Skeletal muscle tissue (tissue), 4 donors: ENCODE data around the gene PFDN4. TPM values are rescaled to one million over a fixed set of nuclear protein-coding genes. Genes with fewer than 3 reads are reported as not detected.

Experiments
- H3K27ac ChIP-seq: one replicate; pipeline ENCODE4 v1.7.0; 2013; ENCODE audit warnings: mild to moderate bottlenecking, low read depth, low read length, inconsistent platforms
- H3K27me3 ChIP-seq, 3 donors: one replicate each; pipeline ENCODE4 v1.7.0; 2013; ENCODE audit warnings: low read length in 3 of 3; ENCODE audit not compliant: control insufficient read depth in 3 of 3, insufficient read depth in 3 of 3
- H3K36me3 ChIP-seq, 3 donors: one replicate each; pipeline ENCODE4 v1.7.0; 2013; ENCODE audit warnings: low read length in 3 of 3; ENCODE audit not compliant: control insufficient read depth in 3 of 3, insufficient read depth in 3 of 3
- H3K4me1 ChIP-seq, 3 donors: one replicate each; pipeline ENCODE4 v1.7.0; 2013; ENCODE audit warnings: low read length in 3 of 3, mild to moderate bottlenecking in 3 of 3; ENCODE audit not compliant: control insufficient read depth in 3 of 3, insufficient read depth in 3 of 3
- H3K4me3 ChIP-seq, 3 donors: one replicate each; pipeline ENCODE4 v1.7.0; 2013; ENCODE audit warnings: low read length in 3 of 3
- H3K9ac ChIP-seq, 3 donors: one replicate each; pipeline ENCODE4 v1.7.0; 2013; ENCODE audit warnings: low read length in 3 of 3, mild to moderate bottlenecking in 3 of 3, moderate library complexity in 2 of 3, low read depth in 1 of 3
- H3K9me3 ChIP-seq, 3 donors: one replicate each; pipeline ENCODE4 v1.7.0; 2013; ENCODE audit warnings: low read length in 3 of 3; ENCODE audit not compliant: control insufficient read depth in 3 of 3
- total RNA-seq: library from RNA; depleted of rRNA; stranded (reverse); fragments of >200 nt; gene quantifications from one replicate; pipeline ENCODE4 v1.2.3, GENCODE V29; 2014
- donor health status: Osteomylitis.

Gene PFDN4
- total RNA-seq, 1 donor from 2014 or later, result 26.6 TPM

- Histone ChIP-seq H3K27me3 (peaks cover 16 to 30% (median 28%) of the 10 kb centered on the region in 3 donors), H3K9me3 (no peaks in the 10 kb centered on the region), H3K27ac (no peak overlapping the region), H3K9ac (no peak overlapping the region), H3K4me3 (no peak overlapping the region), H3K36me3 (no peaks in the 10 kb centered on the region), H3K4me1 (no peaks in the 10 kb centered on the region)
Measured at GRCh38 chr20:54165803-54166202, 42.1 kb upstream of the PFDN4 start.

- H3K36me3 ChIP-seq, result no peaks in the 10 kb centered on the region
- no peaks in the 10 kb centered on the region for H3K9me3 ChIP-seq
- no peak overlapping the region for H3K27ac ChIP-seq
- no peak overlapping the region for H3K4me3 ChIP-seq
- peaks cover 27 to 42% (median 39%) of the 10 kb centered on the region in 3 donors for H3K27me3 ChIP-seq
- no peaks in the 10 kb centered on the region for H3K4me1 ChIP-seq
- H3K9ac ChIP-seq, result no peak overlapping the region
Measured at GRCh38 chr20:54166987-54167662, 40.8 kb upstream of the PFDN4 start.

GRCh38 chr20:54167909-54168872 is 39.7 kb upstream of the PFDN4 start:
- peaks cover 38 to 53% (median 47%) of the 10 kb centered on the region in 3 donors for H3K27me3 ChIP-seq
- H3K36me3 ChIP-seq, result no peaks in the 10 kb centered on the region

GRCh38 chr20:54168961-54169862 is 38.7 kb upstream of the PFDN4 start:
- peaks cover 4 to 13% (median 10%) of the 10 kb centered on the region in 3 donors for H3K4me1 ChIP-seq
- H3K27ac ChIP-seq, result no peak overlapping the region
- H3K36me3 ChIP-seq, result no peaks in the 10 kb centered on the region
- peaks cover 48 to 63% (median 55%) of the 10 kb centered on the region in 3 donors for H3K27me3 ChIP-seq
- H3K9ac ChIP-seq, result no peak overlapping the region
- H3K9me3 ChIP-seq, result no peaks in the 10 kb centered on the region
- H3K4me3 ChIP-seq, result no peak overlapping the region

More at GRCh38 chr20:54167909-54168872, 39.7 kb upstream of the PFDN4 start:
- H3K4me3 ChIP-seq, result no peak overlapping the region
- H3K4me1 ChIP-seq, result peaks cover under 1 to 6% (median 4%) of the 10 kb centered on the region in 3 donors
- H3K27ac ChIP-seq, result no peak overlapping the region
- H3K9ac ChIP-seq, result no peak overlapping the region
- H3K9me3 ChIP-seq, result no peaks in the 10 kb centered on the region

GRCh38 chr20:54170026-54170471 is 37.8 kb upstream of the PFDN4 start:
- H3K27me3 ChIP-seq, result peaks cover 57 to 70% (median 61%) of the 10 kb centered on the region in 3 donors

GRCh38 chr20:54170963-54171362 is 36.9 kb upstream of the PFDN4 start:
- Histone ChIP-seq H3K9me3 (no peaks in the 10 kb centered on the region), H3K27me3 (peaks cover 59 to 75% (median 60%) of the 10 kb centered on the region in 3 donors), H3K9ac (no peak overlapping the region), H3K36me3 (no peaks in the 10 kb centered on the region), H3K27ac (no peak overlapping the region), H3K4me3 (no peak overlapping the region), H3K4me1 (peaks cover 4 to 17% (median 10%) of the 10 kb centered on the region in 3 donors)

More at GRCh38 chr20:54170026-54170471, 37.8 kb upstream of the PFDN4 start:
- H3K36me3 ChIP-seq, result no peaks in the 10 kb centered on the region
- no peaks in the 10 kb centered on the region for H3K9me3 ChIP-seq
- H3K27ac ChIP-seq, result no peak overlapping the region
- H3K4me3 ChIP-seq, result no peak overlapping the region
- peaks cover 4 to 17% (median 10%) of the 10 kb centered on the region in 3 donors for H3K4me1 ChIP-seq
- H3K9ac ChIP-seq, result no peak overlapping the region

- Histone ChIP-seq H3K4me1 (peaks cover 4 to 17% (median 10%) of the 10 kb centered on the region in 3 donors), H3K9me3 (no peaks in the 10 kb centered on the region), H3K9ac (no peak overlapping the region), H3K4me3 (no peak overlapping the region), H3K36me3 (no peaks in the 10 kb centered on the region), H3K27me3 (peaks cover 60 to 69% (median 60%) of the 10 kb centered on the region in 3 donors), H3K27ac (no peak overlapping the region)
Measured at GRCh38 chr20:54172532-54172855, 35.4 kb upstream of the PFDN4 start.

GRCh38 chr20:54172856-54173652 is 34.8 kb upstream of the PFDN4 start:
- H3K9me3 ChIP-seq, result no peaks in the 10 kb centered on the region
- H3K27me3 ChIP-seq, result peaks cover 60 to 64% (median 62%) of the 10 kb centered on the region in 3 donors

More at GRCh38 chr20:54172856-54173652, 34.8 kb upstream of the PFDN4 start:
- Histone ChIP-seq H3K9ac (no peak overlapping the region), H3K4me3 (no peak overlapping the region), H3K27ac (no peak overlapping the region), H3K4me1 (peaks cover 4 to 17% (median 10%) of the 10 kb centered on the region in 3 donors), H3K36me3 (no peaks in the 10 kb centered on the region)
